HCT116 (cell line): ENCODE measurements around the gene SUSD5. TPM values are rescaled to one million over a fixed set of nuclear protein-coding genes. Genes with fewer than 3 reads are reported as not detected.

Experiments
- ATAC-seq: fragments of 200-7000 bp; cut with Tn5 transposase; 2 replicates; pipeline ENCODE4 v1.9.1; 2020; ENCODE audit warnings: mild to moderate bottlenecking, moderate library complexity
- BruUV-seq: library from RNA; stranded (reverse); fragments of 400-500 nt; replicated peaks from 2 replicates; lab custom pipeline; 2021; lab: Mats Ljungman, UMichigan
- CTCF ChIA-PET: fragments of 300-600 bp; sonication (Branson Sonifier 250); formaldehyde crosslinking; loops from one replicate; lab custom pipeline; 2021; ENCODE audit warnings: antibody characterized with exemption; lab: Charles Lee
- POLR2A ChIA-PET: fragments of 300-600, 350-600 bp; sonication (Branson Sonifier 250); formaldehyde crosslinking; loops from one replicate; lab custom pipeline; 2021; ENCODE audit warnings: antibody characterized with exemption; lab: Charles Lee
- RAD21 ChIA-PET, 2 experiments: fragments of 300-600 bp; sonication (Branson Sonifier 250); formaldehyde crosslinking; loops; one replicate each; lab custom pipeline; 2023; ENCODE audit warnings: low total read pairs in 2 of 2; ENCODE audit not compliant: uncharacterized antibody in 2 of 2, unreplicated experiment in 2 of 2, low non-redundant PET in 1 of 2; lab: Charles Lee
- DNase-seq: peaks from one replicate; pipeline ENCODE4 v3.0.0-alpha.2; 2010; ENCODE audit warnings: low read depth, low spot score
- H2AFZ ChIP-seq: fragments of 200-600 bp; shearing (Covaris generic), sonication (generic); 2 replicates; pipeline ENCODE4 v1.6.1; 2017; ENCODE audit warnings: low read depth, mixed run types, mixed read lengths, antibody characterized with exemption, low read length; ENCODE audit not compliant: poor library complexity, severe bottlenecking
- H3K27ac ChIP-seq: 2 replicates; pipeline ENCODE4 v1.5.1; 2012; ENCODE audit warnings: low read depth, low read length
- H3K27me3 ChIP-seq: fragments of 200-600 bp; sonication (generic); 2 replicates; pipeline ENCODE4 v1.6.1; 2016; ENCODE audit warnings: mixed run types, low read length, mixed read lengths; ENCODE audit not compliant: insufficient read depth
- H3K36me3 ChIP-seq, 2 experiments: fragments of 200-500 bp in 1 of 2; fragments of 200-600 bp in 1 of 2; sonication (Bioruptor generic) in 1 of 2; sonication (generic) in 1 of 2; 2 replicates each; pipeline versions ENCODE4 v1.5.1 to v1.6.1; 2014 to 2016; ENCODE audit warnings: low read length in 2 of 2, inconsistent platforms in 1 of 2, mixed read lengths in 1 of 2, mixed run types in 1 of 2; ENCODE audit not compliant: insufficient read depth in 2 of 2, control insufficient read depth in 1 of 2
- H3K4me1 ChIP-seq, 2 experiments: fragments of 200-600 bp in 1 of 2; sonication (generic) in 1 of 2; 2 replicates each; pipeline versions ENCODE4 v1.5.1 to v1.6.1; 2012 to 2017; ENCODE audit warnings: low read length in 2 of 2, inconsistent platforms in 1 of 2, mild to moderate bottlenecking in 1 of 2, mixed read lengths in 1 of 2, mixed run types in 1 of 2, moderate library complexity in 1 of 2; ENCODE audit not compliant: insufficient read depth in 2 of 2, control insufficient read depth in 1 of 2
- H3K4me2 ChIP-seq: fragments of 200-600 bp; sonication (generic); 2 replicates; pipeline ENCODE4 v1.6.1; 2017; ENCODE audit warnings: mixed run types, low read length, mixed read lengths
- H3K4me3 ChIP-seq, 2 experiments: fragments of 200-600 bp in 1 of 2; sonication (generic) in 1 of 2; replicated peaks in 1 of 2; 2 replicates each; pipeline ENCODE4 v1.5.1; 2011 to 2016; ENCODE audit warnings: low read length in 2 of 2, control low read depth in 1 of 2, low read depth in 1 of 2, mild to moderate bottlenecking in 1 of 2, mixed read lengths in 1 of 2, mixed run types in 1 of 2
- H3K79me2 ChIP-seq: fragments of 200-600 bp; sonication (generic); 2 replicates; pipeline ENCODE4 v1.6.1; 2017; ENCODE audit warnings: mild to moderate bottlenecking, mixed run types, low read length, moderate library complexity, mixed read lengths; ENCODE audit not compliant: insufficient read depth
- H3K9ac ChIP-seq: fragments of 200-600 bp; sonication (generic); 2 replicates; pipeline ENCODE4 v1.6.1; 2016; ENCODE audit warnings: low read length, mixed read lengths
- H3K9me2 ChIP-seq: fragments of 200-600 bp; sonication (generic), shearing (Covaris generic); 2 replicates; pipeline ENCODE4 v1.6.1; 2017; ENCODE audit warnings: mixed run types, mild to moderate bottlenecking, moderate library complexity; ENCODE audit not compliant: insufficient read depth
- H3K9me3 ChIP-seq, 2 experiments: fragments of 200-500 bp in 1 of 2; fragments of 200-600 bp in 1 of 2; sonication (Bioruptor generic) in 1 of 2; sonication (generic) in 1 of 2; 2 replicates each; pipeline ENCODE4 v1.6.1; 2014 to 2017; ENCODE audit warnings: low read length in 2 of 2, mixed read lengths in 2 of 2, inconsistent platforms in 1 of 2, low read depth in 1 of 2, mild to moderate bottlenecking in 1 of 2, mixed run types in 1 of 2, moderate library complexity in 1 of 2; ENCODE audit not compliant: control insufficient read depth in 1 of 2, insufficient read depth in 1 of 2
- H4K20me1 ChIP-seq: fragments of 200-600 bp; sonication (generic), shearing (Covaris generic); 2 replicates; pipeline ENCODE4 v1.6.1; 2017; ENCODE audit warnings: mixed run types, mild to moderate bottlenecking, moderate library complexity; ENCODE audit not compliant: insufficient read depth
- CBX3 ChIP-seq: IDR thresholded peaks from 2 replicates; pipeline ENCODE4 v1.6.1; 2012; ENCODE audit warnings: low read depth
- EGR1 ChIP-seq: IDR thresholded peaks from 2 replicates; pipeline ENCODE4 v1.6.1; 2012; ENCODE audit warnings: low read depth
- ELF1 ChIP-seq: IDR thresholded peaks from 2 replicates; pipeline ENCODE4 v1.6.1; 2012; ENCODE audit warnings: low read depth, borderline replicate concordance
- EZH2 ChIP-seq: fragments of 200-600 bp; sonication (generic); IDR thresholded peaks from 2 replicates; pipeline ENCODE4 v1.6.1; 2017; ENCODE audit warnings: antibody characterized with exemption, mixed run types
- FOSL1 ChIP-seq: IDR thresholded peaks from 2 replicates; pipeline ENCODE4 v1.6.1; 2012; ENCODE audit warnings: low read depth
- JUND ChIP-seq: IDR thresholded peaks from 2 replicates; pipeline ENCODE4 v1.6.1; 2012
- POLR2AphosphoS5 ChIP-seq: IDR thresholded peaks from 2 replicates; pipeline ENCODE4 v1.6.1; 2011; ENCODE audit warnings: mild to moderate bottlenecking, low read depth, low read length, moderate library complexity
- RAD21 ChIP-seq: IDR thresholded peaks from 2 replicates; pipeline ENCODE4 v1.6.1; 2012; ENCODE audit warnings: low read depth, mild to moderate bottlenecking
- SIN3A ChIP-seq: IDR thresholded peaks from 2 replicates; pipeline ENCODE4 v1.6.1; 2012; ENCODE audit warnings: low read depth
- SP1 ChIP-seq: IDR thresholded peaks from 2 replicates; pipeline ENCODE4 v1.6.1; 2012; ENCODE audit warnings: low read depth
- SRF ChIP-seq: IDR thresholded peaks from 2 replicates; pipeline ENCODE4 v1.6.1; 2012; ENCODE audit warnings: low read depth
- TCF7L2 ChIP-seq: IDR thresholded peaks from 2 replicates; pipeline ENCODE4 v1.7.0; 2011; ENCODE audit warnings: borderline replicate concordance, inconsistent platforms; ENCODE audit not compliant: insufficient read depth, insufficient read length; ENCODE audit errors: extremely low read depth
- YY1 ChIP-seq: IDR thresholded peaks from 2 replicates; pipeline ENCODE4 v1.6.1; 2011; ENCODE audit warnings: low read length, low read depth, moderate library complexity, mild to moderate bottlenecking; ENCODE audit not compliant: insufficient replicate concordance; ENCODE audit errors: extremely low read depth
- ZFX ChIP-seq: fragments of 450-650 bp; IDR thresholded peaks from 2 replicates; pipeline ENCODE4 v1.6.1; 2017
- ZNF274 ChIP-seq: fragments of 200-500 bp; sonication (Bioruptor generic); IDR thresholded peaks from 2 replicates; pipeline ENCODE4 v1.6.1; 2014; ENCODE audit warnings: mild to moderate bottlenecking, low read depth, low read length, inconsistent platforms
- intact Hi-C: fragments of 100-400 bp; cut with micrococcal nuclease; formaldehyde crosslinking; loops from 2 replicates; pipeline ENCODE4 v1.10.0; 2022
- total RNA-seq: library from RNA; stranded (reverse); gene quantifications from one replicate; pipeline ENCODE4 v1.2.1, GENCODE V29; 2021; ENCODE audit not compliant: unreplicated experiment
- TF ChIP-seq, protein P1 (sequence below): IDR thresholded peaks from 2 replicates; pipeline ENCODE4 v1.6.1; 2012
- TF ChIP-seq, protein P2 (sequence below): IDR thresholded peaks from 2 replicates; pipeline ENCODE4 v1.6.1; 2012
- TF ChIP-seq, protein P3 (sequence below): IDR thresholded peaks from 2 replicates; pipeline ENCODE4 v1.6.1; 2012; ENCODE audit warnings: low read depth

The SUSD5 gene
- total RNA-seq, 1 experiment from 2014 or later, result not detected

DNA sequence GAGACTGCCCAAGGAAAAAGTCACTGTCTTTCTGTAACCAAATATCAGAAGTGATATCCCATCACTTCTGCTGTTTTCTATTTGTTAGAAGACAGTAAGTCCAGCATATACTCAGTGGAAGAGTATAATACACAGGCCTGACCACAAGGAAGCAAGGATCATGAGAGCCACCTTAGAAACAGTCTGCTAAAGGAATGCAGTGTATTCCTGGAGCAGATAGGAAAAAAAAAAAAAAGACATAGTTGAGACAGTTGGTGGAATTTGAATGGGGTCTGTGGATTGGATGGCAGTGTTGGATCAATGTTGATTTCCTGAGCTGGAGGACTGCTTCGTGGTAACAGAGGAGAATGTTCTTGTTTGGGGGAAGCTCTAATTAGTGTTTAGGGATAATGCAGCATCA is 32.1 kb upstream of the SUSD5 start:
- intact Hi-C loops, result loop anchor here (5.0 kb wide), 1 partner anchor 118 kb away; no protein-coding TSS in a partner anchor
- Histone ChIP-seq H3K79me2 (no peaks in the 10 kb centered on the region), H2AFZ (no peak overlapping the region), H3K9ac (no peak overlapping the region), H3K4me1 (no peaks in the 10 kb centered on the region), H4K20me1 (no peaks in the 10 kb centered on the region), H3K4me2 (no peak overlapping the region), H3K27ac (no peak overlapping the region), H3K4me3 (no peak overlapping the region), H3K9me2 (no peaks in the 10 kb centered on the region)
- no TSS peak for BruUV-seq
- RAD21 ChIA-PET, result no interaction called here
- no peak for DNase-seq
- ATAC-seq, result no peak
- TF ChIP-seq EZH2 (no peak), CBX3 (no peak)
- TF ChIP-seq, all 23 proteins: peak for 0
- H3K27me3 ChIP-seq, result no peaks in the 10 kb centered on the region
- ChIA-PET POLR2A (no interaction called here), CTCF (no interaction called here)
- no peaks in the 10 kb centered on the region for H3K36me3 ChIP-seq
- H3K9me3 ChIP-seq, result no peaks in the 10 kb centered on the region

DNA sequence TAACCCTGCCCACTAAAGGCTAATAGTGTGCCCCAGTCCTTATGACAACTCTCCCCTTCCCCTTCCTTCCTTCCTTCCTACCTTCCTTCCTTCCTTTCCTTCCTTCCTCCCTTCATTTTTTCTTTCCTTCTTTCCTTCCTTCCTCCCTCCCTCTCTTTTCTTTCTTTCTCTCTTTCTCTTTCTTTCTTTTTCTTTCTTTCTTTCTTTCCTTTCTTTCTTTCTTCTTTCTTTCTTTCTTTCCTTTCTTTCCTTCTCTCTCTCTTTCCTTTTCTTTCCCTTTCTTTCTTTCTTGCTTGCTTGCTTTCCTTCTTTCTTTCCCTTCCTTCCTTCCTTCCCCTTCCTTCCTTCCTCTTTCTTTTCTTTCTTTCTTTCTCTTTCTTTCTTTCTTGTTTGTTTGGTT is 28.2 kb upstream of the SUSD5 start:
- BruUV-seq, result no TSS peak
- TF ChIP-seq, protein P1, sequence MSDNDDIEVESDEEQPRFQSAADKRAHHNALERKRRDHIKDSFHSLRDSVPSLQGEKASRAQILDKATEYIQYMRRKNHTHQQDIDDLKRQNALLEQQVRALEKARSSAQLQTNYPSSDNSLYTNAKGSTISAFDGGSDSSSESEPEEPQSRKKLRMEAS, result no peak
- no peak for TF ChIP-seq CBX3
- no peak for TF ChIP-seq FOSL1
- TF ChIP-seq POLR2AphosphoS5, result no peak
- TF ChIP-seq SIN3A, result no peak
- TF ChIP-seq, protein P2, sequence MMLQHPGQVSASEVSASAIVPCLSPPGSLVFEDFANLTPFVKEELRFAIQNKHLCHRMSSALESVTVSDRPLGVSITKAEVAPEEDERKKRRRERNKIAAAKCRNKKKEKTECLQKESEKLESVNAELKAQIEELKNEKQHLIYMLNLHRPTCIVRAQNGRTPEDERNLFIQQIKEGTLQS, result no peak
- TF ChIP-seq EZH2, result no peak
- no peak for TF ChIP-seq ZFX
- no peak for TF ChIP-seq EGR1
- TF ChIP-seq SRF, result no peak
- no peak for TF ChIP-seq ZNF274
- no peak for TF ChIP-seq RAD21
- TF ChIP-seq TCF7L2, result no peak
- no peak for TF ChIP-seq SP1
- TF ChIP-seq, protein P3, sequence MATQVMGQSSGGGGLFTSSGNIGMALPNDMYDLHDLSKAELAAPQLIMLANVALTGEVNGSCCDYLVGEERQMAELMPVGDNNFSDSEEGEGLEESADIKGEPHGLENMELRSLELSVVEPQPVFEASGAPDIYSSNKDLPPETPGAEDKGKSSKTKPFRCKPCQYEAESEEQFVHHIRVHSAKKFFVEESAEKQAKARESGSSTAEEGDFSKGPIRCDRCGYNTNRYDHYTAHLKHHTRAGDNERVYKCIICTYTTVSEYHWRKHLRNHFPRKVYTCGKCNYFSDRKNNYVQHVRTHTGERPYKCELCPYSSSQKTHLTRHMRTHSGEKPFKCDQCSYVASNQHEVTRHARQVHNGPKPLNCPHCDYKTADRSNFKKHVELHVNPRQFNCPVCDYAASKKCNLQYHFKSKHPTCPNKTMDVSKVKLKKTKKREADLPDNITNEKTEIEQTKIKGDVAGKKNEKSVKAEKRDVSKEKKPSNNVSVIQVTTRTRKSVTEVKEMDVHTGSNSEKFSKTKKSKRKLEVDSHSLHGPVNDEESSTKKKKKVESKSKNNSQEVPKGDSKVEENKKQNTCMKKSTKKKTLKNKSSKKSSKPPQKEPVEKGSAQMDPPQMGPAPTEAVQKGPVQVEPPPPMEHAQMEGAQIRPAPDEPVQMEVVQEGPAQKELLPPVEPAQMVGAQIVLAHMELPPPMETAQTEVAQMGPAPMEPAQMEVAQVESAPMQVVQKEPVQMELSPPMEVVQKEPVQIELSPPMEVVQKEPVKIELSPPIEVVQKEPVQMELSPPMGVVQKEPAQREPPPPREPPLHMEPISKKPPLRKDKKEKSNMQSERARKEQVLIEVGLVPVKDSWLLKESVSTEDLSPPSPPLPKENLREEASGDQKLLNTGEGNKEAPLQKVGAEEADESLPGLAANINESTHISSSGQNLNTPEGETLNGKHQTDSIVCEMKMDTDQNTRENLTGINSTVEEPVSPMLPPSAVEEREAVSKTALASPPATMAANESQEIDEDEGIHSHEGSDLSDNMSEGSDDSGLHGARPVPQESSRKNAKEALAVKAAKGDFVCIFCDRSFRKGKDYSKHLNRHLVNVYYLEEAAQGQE, result no peak
- TF ChIP-seq YY1, result no peak
- no peak for TF ChIP-seq ELF1
- no peak for TF ChIP-seq JUND

More for the DNA sequence above, 28.2 kb upstream of the SUSD5 start:
- ChIA-PET POLR2A (no interaction called here), RAD21 (no interaction called here), CTCF (no interaction called here)
- Histone ChIP-seq H4K20me1 (no peaks in the 10 kb centered on the region), H3K36me3 (no peaks in the 10 kb centered on the region), H3K9me3 (no peaks in the 10 kb centered on the region), H3K27ac (no peak overlapping the region), H3K79me2 (no peaks in the 10 kb centered on the region), H3K9me2 (no peaks in the 10 kb centered on the region), H2AFZ (no peak overlapping the region), H3K9ac (no peak overlapping the region), H3K4me3 (no peak overlapping the region), H3K4me2 (no peak overlapping the region), H3K4me1 (no peaks in the 10 kb centered on the region), H3K27me3 (no peaks in the 10 kb centered on the region)
- no peak for ATAC-seq
- intact Hi-C loops, result no loop called here
- DNase-seq, result no peak
